GM23338 (cell line): Measurements from ENCODE around the gene TERC.
"Not testable (repeated sequence)": the region's sequence is repeated elsewhere in the genome, so short reads cannot be mapped to it uniquely, and the experiment has no call there.

ENCODE experiments used
- CTCF ChIP-seq, 2 experiments: fragments of 200-600 bp in 1 of 2; sonication (generic) in 1 of 2; conservative IDR thresholded peaks; 2 replicates each; pipeline versions ENCODE4 v1.5.1 to v1.6.1; 2016 to 2017; ENCODE audit warnings: antibody characterized with exemption in 2 of 2, low read depth in 2 of 2, mild to moderate bottlenecking in 2 of 2, moderate library complexity in 1 of 2
- EZH2 ChIP-seq: fragments of 200-600 bp; sonication (generic); IDR thresholded peaks from one replicate; pipeline ENCODE4 v1.8.0; 2017; ENCODE audit warnings: antibody characterized with exemption, mild to moderate bottlenecking, low read depth; ENCODE audit not compliant: unreplicated experiment
- POLR2AphosphoS5 ChIP-seq: IDR thresholded peaks from 2 replicates; pipeline ENCODE4 v1.6.1; 2016; ENCODE audit warnings: antibody characterized with exemption, low read depth
- REST ChIP-seq: IDR thresholded peaks from one replicate; pipeline ENCODE4 v1.6.1; 2018; ENCODE audit warnings: antibody characterized with exemption; ENCODE audit not compliant: unreplicated experiment

GRCh38 chr3:169731857-169732256 is 33.0 kb downstream of the TERC start:
- TF ChIP-seq CTCF (conservative IDR thresholded peaks at IDR 0.05; ENCODE audit: low read depth in 2 of 2); REST; EZH2; POLR2AphosphoS5: not testable (repeated sequence)
